T-helper 9 cell (primary cell): ENCODE measurements around the gene OR6B1.
"Not testable (repeated sequence)": the region's sequence is repeated elsewhere in the genome, so short reads cannot be mapped to it uniquely, and the experiment has no call there.

Experiments used
- DNase-seq: peaks from one replicate; pipeline ENCODE4 v3.0.0-alpha.2; 2020

The OR6B1 gene

DNA sequence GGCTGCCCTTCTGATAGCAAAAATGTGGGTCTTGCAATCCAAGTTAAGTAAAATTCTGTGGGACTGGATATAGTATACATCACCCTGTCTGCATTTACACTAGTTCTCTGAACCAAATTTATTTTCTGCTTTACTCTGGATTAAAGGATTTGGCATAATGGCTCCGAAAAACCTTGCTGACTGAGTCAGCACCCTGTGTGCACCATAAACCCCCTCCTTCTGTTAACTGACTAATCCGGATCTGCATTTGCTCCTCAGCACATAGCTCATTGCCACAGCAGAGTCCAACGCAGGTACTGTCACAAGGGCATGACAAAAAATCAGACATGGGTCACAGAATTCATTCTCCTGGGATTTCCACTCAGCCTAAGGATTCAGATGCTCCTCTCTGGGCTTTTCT lies 50.0 kb downstream of the OR6B1 start:
- no peak for DNase-seq

DNA sequence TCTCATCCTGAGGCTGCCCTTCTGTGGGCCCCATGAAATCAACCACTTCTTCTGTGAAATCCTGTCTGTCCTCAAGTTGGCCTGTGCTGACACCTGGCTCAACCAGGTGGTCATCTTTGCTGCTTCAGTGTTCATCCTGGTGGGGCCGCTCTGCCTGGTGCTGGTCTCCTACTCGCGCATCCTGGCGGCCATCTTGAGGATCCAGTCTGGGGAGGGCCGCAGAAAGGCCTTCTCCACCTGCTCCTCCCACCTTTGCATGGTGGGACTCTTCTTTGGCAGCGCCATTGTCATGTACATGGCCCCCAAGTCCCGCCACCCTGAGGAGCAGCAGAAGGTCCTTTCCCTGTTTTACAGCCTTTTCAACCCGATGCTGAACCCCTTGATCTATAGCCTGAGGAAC lies 50.8 kb downstream of the OR6B1 start:
- DNase-seq: not testable (repeated sequence)

DNA sequence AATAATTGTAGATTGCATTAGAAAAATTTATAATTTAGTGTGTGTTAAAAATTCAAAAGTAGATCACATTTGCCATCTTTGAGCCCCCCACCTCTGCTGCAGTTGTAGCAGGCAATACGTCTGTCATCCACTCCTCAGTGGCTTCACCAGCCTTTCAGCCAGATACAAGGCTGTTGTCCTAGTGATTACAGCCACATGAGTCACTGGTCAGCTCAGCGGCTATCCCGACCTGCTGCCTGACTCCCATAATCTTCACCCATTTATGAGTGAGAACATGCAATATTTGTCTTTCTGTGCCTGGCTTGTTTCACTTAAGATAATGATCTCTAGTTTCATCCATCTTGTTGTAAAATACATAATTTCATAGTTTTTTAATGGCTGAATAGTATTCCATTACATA lies 57.8 kb downstream of the OR6B1 start:
- DNase-seq: no peak
